ENCODE results near the gene REEP6.
A peak's percentile ranks its signal among the peaks of the same experiment; 100 is the strongest.
"Not testable (repeated sequence)": the region's sequence is repeated elsewhere in the genome, so short reads cannot be mapped to it uniquely, and the experiment has no call there.

REEP6 gene

DNA sequence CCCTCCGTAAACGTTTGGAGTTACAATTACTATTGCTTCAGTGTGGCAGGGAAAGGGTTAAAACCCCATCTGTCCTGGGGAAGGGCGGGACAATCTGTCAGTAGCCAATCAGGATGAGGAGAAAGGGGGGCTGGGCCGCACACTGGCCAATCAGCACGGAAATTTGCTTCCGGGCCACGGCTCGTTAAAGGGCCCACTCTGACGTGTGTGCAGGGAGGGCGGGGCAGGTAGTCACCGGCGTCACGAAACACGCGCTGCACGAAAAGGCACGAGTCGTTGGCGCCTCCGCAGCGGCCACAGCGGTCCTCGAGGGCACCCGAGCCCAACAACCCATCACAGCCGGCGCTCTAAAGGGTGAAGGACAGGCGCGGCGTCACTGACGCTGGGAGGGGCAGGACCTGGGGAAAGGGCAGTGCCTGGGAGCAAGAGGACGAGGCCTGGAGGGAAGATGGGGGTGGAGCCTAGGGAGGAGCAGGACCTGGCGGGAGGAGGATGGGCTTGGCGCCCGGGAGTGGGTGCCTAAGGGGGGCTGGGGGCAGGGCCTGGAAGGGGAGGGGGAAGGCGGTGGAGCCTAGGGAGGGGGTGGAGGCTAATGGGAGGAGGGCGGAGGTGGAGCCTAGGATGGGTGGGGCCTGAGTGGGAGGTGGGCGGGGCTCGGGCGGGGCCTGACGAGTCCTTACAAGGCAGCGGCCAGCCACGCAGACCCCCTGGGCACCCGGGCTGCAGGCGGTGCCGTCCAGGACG, 17.0 kb downstream of the REEP6 start:
- DNase-seq (ENCODE audit: low spot score): peak; percentile 97

DNA sequence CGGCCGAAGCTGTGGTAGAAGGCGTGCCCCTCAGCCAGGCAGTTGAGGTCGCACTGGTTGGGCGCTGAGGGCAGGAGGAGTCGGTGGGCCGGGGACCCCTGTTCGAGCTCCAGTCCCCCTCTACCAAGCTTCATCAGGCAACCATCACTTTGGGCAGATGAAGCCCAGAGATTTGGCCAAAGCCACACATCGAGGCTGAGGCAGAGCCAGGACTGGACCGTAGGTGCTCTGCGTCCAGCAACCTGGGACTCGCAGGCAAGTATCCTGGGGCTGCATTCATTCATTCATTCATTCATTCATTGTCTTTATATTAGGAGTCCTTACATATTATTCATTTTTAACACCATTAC, 17.5 kb downstream of the REEP6 start:
- DNase-seq (ENCODE audit: low spot score): no peak

DNA sequence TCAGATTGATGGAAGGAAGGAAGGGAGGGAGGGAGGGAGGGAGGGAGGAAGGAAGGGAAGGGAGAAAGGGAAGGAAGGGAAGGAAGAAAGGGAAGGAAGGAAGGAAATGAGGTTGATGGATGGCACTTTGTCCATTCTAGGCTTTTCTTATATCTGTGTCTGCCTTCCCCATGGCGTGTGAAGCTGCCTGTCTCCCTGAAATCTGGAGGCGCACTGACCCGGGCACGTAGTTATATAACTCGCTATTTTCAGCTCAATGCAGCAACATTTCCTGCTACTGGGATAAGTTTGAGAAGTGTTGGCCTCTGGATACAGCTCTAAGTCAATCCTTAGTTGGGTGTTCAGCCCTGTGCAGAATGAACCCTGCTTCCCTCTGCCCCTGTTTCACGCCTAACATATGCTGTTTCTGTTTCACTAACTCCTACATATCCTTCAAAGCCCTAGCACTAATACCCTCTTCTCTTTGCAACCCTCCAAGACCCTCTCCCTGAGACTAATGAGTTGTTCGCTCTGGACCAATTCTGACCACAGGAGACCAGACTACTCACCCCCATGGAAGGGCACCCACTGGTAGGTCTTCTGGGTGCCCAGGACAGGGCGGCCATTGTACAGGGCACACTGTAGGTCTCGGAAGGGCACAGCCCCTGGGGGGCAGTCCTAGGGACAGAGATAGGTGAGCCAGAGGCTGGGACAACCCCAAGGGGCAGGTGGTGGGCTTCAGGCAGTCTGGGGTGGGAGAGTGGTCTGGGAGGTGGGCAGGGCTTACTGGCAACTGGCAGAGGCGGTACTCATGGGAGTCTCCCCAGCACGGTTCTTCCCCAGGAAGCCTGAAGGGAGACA, 18.8 kb downstream of the REEP6 start:
- no peak for DNase-seq (ENCODE audit: low spot score)

DNA sequence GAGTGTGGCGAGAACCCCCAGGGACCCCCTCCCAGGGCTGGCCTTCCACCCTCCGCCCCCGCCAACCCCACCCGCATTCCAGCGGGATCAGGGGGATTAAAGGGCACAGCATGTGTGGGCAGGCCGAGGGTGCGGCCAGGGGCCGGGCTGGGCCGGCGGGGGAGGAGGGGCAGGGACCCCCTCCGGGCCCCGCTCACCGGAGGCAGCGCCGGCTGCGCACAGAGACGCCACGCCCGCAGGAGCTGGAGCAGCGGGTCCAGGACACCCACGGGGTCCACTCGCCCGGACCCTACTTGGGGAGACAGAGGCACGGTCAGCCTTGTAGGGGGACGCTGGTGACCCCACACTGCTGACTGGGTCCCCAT, 19.4 kb downstream of the REEP6 start:
- DNase-seq (ENCODE audit: low spot score): no peak

DNA sequence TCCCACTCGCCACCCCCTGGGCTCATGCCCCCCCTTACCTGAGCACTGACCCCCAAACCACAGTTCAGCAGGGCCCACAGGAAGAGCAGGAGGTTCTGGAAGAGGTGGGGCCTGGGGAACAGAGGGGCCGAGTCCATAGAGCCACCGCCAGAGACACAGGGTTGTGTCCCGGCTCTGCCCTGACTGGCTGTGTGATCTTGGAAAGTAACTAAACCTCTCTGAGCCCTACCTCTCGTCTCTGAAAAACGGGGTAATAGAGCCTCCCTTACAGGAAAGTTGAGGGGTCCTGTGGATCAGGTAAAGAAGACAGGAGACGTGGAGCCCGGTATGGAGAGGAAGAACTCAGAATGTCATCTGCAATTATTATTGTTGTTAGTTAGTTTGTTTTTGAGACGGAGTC, 19.8 kb downstream of the REEP6 start:
- no peak for DNase-seq (ENCODE audit: low spot score)

DNA sequence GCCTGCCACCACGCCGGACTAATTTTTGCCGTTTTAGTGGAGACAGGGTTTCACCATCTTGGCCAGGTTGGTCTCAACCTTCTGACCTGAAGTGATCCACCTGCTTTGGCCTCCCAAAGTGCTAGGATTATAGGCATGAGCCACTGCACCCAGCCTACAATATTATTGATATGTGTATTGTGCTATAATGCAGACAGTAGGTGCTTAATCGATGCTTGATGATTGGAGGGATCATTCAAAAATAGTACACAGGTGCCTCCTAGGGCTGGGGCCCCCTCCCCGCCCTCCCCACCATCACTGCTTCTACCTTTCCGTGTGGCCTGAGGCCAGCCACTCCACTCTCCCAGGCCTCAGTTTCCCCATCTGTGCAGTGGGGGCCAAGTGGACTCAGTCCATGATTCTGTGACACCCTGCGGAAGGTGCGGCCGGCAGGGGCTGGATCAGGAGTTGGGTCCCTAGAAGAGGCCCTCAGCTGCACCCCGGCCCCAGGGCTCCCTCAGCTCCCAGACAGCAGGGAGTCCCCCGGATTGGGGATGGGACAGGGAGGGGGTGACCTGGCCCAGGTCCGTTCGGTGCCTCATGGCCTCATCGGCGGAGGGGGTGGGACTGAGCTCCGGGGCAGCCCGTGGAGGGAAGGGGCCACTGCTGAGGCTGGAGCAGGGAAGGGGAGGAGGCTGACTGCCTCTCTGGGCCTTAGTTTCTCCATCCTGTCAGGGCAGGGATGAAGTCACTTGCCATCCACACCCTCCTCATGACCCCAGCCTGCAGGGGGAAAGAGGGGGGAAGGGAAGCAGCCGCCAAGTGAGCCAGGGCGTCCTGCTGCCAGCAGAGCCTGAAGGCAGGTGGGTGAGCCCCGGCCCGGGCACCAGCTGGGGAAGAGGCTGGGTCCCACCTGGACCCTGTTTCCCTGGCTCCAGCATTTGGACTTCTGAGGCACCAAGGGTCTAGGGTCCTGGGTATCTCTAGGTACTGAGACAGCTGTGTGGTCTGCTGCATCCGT, 20.6 kb downstream of the REEP6 start:
- DNase-seq (ENCODE audit: low spot score): no peak

DNA sequence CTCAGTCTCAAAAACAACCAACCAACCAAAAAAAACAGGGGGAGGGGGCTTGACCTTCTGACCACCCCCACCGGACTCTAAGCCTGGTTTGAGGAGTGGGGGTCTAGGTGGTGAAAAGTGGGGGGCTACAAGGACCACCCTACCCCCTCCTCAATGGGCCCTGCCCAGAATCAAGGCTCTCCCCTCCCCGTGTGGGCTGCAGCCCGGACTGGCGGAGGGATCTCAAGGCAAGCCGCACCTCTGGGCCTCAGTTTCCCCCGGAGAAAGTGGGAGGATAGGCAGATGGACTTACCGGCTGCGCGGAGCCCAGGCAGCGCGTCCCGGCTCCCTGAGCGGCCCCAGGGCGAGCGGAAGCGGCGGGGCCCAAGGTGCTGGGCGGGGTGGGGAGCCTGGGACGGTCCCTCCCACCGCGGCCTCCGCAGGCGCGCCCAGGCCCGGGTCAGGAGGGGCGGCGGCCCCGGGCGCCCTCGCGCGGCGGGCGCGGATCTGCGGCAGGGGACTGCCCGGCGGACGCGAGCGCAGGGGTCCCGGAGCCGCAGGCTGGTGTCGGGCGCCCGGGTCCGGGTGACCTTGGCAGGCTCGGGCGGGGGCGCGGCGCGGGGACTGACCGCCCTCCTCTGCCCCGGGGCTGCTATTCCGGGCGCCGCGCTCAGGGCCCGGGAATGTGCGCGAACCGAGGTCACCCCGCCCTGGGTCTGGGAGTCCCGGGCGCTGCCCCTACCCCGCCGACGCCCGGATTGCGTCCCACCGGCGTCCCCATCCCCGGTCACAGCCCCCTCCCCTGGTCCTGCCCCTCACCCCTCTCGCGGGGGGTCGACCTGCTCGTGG, 21.9 kb downstream of the REEP6 start, which contains the start of gene ADAMTSL5:
Gene ADAMTSL5, minus strand, starts transcription at position 349 of the 828 bp plus-strand sequence. CDS start 2,076 bp downstream, outside the sequence.
- DNase-seq (ENCODE audit: low spot score): no peak

DNA sequence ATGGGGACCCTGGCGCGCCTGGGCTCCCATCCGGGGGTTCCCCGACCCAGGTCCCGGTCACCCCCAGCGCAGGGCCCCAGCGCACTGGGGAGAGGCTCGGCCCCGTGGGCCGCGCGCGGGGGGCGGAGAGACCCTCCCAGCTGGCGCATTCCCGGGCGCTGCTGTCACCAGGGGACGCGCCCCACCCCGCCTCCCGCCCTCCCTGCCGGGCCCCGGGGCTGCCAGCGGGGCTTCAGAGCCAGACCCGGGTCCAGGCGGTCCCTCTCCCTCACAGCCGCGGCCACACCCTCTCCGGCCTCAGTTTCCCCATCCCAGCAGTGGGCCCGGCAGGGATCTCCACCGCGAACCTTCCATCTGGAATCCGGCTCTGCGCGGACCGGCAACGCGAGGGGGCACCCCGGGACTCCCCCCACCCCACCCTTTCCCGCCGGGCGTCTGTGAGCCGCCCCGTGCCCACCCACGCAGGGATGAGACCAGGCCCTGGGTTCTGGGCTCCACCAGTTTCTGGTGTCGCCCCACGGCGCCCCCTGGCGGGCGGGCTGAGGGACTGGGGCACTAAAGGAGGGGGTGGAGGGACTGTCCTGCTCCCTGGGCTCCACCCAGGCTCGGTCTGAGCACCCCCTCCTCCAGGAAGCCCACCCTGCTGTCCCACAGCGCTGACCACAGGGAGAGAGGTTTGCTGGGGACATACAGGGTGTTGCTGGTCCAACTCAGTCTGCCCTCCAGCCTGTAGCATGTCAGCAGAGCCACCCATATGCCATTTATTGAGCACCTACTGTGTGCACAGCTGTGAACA, 22.7 kb downstream of the REEP6 start:
- DNase-seq (ENCODE audit: low spot score): no peak

DNA sequence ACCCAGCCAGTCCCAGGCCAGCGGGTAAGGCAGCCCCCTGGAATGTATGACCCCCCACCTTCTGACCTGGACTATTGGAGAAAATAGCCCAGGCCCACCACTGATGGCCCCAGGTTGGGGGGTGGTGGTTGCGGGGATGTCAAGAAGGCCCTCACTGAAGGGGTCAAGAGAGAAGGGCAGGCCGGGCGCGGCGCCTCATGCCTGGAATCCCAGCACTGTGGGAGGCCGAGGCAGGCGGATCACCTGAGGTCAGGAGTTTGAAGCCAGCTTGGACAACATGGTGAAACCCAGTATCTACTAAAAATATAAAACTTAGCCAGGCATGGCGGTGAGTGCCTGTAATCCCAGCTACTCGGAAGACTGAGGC, 23.3 kb downstream of the REEP6 start:
- DNase-seq (ENCODE audit: low spot score): no peak

DNA sequence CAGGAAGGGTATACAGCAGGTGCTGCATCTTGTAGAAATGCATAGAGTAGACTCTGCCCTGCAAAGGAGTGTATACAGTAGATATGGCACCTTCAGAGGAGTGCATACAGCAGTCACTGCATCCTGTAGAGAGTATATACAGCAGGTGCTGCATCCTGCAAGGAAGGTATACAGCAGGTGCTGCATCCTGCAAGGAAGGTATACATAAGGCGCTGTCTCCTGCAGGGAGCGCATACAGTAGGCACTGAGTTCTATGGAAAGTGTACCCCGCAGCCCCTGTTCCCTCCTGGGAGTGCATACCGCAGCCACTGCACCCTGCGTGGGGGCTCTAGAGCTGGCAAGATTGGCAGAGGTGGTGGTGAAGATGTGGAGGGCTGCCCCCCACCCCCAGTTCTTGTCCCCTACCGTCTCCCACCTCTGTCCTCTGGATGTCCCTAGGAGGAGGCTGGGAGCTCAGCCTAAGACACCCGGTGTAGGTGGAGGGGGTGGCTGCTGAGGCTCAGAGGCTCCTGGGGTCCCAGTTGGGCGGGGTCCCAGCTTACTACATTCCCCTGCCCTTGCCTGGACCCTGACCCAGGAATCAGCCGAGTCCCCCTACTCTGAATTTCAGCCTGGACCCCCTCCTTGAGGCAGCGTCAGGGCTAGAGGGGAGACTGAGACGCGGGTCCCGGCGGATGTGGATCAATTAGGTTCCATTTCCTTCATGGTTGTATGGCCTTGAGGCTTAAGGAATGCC, 24.2 kb downstream of the REEP6 start:
- no peak for DNase-seq (ENCODE audit: low spot score)

DNA sequence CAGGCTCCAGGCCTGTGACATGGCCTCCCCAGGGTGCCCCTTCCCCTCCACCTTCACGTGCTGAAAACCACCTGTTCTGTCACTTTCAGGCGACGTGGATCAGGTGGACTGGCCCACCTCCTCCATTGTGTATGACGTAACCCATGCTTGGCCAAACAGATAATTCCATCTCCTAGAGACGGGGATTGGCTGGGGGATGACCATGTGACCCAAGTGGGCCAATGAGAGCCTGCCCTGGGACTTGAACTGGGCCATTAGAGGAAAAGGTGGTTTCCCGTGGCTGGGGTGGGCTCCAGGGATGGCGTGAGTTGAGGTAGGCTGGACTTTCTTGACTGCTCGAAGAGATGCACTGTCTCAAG, 25.4 kb downstream of the REEP6 start:
- no peak for DNase-seq (ENCODE audit: low spot score)

DNA sequence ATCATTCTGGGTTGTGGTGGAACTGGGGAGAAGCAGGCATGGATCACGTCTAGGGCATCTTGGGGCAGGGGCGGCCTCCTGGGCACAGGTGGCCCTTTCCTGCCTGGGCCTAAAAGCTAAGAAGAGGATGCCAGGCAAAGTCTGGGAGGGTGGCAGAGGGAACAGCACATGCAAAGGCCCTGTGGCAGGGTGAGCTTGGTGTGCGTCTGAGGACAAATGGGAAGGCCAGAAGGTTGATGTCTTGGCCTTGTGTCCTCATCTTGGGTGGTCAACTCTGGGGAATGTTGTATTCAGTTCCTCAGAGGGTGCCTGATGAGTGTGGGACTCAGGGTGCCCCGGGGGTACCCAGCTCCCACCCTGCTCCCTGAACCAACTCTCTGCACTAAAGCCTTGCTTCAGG, 27.5 kb downstream of the REEP6 start:
- no peak for DNase-seq (ENCODE audit: low spot score)

DNA sequence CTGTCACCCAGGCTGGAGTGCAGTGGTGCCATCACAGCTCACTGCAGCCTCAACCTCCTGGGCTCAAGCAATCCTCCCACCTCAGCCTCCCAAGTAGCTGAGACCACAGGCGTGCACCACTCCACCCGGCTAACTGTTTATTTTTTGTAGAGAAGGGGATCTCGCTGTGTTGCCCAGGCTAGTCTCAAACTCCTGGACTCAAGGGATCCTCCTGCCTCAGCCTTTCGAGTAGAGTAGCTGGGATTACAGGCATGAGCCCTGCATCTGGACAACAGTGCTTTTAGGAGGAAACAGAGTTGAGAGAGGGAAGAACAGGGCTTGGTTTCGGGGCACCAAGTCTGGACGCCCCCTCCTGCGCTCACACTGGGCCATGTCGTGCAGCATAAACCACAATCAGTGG, 28.8 kb downstream of the REEP6 start:
- DNase-seq (ENCODE audit: low spot score): not testable (repeated sequence)

DNA sequence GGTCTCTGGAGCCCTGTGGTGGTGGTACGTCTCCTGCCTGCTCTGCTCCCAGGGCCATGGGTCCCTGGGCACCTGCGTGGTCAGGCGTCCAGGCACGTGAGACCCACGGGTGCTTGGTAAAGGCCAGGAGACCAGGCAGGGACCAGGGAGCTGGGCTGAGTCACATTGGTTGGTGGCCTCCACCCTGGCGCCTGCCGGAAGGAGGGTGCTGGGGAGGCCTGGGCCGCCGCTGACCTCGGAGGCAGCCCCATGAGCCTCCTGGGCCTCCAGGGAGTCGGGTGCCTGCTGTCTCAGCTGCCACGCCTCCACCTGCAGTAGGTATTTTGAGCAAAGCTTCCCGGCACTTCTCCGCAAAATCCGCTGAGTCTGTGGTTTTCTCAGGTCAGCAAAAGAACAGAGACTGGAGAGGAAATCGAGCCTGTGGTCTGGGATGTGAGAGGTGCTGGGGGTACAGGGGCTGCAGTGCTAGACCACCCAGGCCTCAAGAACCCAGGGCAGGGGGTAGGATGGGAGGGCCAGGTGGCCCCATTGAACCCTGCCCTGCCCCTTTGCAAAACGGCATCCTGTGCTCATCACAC, 29.3 kb downstream of the REEP6 start:
- DNase-seq (ENCODE audit: low spot score): no peak

DNA sequence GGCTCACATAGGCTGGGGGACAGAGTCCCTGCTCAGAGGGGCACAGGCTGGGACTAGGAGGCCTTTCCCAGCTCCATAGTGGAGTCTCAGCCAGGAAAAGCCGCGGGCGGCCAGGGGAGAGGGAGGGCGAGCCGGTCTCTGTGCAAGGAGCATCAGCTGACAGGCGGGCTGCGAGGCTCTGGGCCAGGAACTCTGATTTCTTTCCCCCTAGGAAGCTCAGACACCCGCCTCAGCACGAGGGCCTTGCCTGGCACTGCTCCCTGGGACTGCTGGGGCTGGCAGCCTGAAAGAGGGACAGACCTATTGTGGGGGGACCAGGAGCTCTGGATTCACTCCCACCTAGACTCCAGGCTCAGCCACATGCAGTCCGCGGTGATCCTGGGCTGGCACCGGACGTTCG, 30.7 kb downstream of the REEP6 start:
- DNase-seq (ENCODE audit: low spot score): no peak

DNA sequence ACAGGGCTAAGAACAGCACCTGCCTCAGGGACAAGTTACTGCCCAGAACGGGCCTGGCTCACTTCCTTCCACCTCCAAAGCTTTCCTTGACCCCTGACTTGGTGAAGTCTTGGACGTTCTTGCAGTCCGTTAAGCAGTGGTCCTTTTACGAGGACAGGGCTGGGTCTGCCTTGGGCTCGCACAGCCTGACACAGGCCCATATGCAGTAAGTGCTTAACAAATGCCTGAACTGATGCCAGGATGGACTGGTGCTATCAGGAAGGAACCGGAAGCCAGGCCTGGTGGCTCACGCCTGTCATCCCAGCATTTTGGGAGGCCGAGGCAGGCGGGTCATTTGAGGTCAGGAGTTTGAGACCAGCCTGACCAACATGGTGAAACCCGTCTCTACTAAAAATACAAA, 31.1 kb downstream of the REEP6 start:
- DNase-seq (ENCODE audit: low spot score): no peak

DNA sequence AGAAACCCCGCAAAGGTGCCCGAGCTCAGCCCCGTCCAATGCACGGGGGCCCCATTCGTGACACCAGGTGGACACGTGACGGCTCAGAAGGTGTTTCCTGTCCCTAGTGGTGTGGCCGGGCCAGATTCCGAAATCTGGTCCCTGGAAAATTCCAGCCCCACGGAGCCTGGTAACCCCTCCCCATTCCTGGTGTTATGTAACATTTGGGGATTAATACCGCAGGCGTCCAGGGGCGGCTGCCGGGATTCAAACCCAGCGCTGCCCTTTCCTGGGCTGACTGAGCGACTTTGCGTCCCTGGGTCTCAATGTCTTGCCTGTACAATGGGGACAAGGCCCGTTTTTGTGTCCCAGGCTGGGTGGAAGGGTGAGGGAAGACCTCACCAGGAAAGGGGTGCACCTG, 31.9 kb downstream of the REEP6 start:
- DNase-seq (ENCODE audit: low spot score): no peak

DNA sequence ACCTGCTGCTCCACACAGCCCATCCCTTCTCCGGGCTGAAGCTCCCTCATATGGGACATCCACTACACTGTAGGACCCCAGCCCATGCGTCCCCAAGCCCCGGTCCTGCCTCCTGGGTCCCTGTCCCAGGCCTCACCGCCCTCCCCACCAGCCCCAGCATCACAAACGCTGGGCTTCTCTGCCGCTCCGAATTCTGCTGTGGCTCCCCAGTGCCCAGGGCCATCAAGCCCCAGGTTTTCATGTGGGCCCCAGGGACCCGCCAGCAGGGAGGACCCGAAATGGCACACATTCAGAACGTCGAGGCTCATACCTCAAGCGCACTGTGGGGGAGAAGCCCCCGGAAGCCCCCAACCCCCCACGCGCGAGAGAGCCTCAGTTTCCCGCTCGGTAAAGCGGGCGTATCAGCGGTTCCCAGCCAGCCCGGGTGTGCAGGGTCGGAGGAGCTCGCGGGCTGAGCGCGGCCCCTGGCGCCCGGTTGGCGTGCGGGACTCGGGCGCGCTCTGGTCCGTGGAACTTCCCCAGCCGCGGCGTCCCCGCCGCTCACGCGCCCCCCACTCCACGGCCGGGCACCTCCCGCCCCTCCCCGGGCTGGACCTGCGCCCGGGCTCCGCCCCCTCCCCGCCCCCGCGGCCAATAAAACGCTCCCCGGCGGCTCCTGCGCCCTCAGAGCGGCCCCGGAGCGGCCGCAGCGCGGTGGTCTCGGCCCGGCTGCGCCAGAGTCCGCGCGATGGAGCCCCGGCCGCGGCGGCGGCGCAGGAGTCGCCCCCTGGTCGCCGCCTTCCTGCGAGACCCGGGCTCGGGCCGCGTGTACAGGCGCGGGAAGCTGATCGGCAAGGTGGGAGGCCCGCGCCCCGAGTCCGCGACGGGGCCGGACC, 32.7 kb downstream of the REEP6 start, which contains the start of gene PLK5:
Gene PLK5, plus strand, starts transcription at position 666 of the 875 bp plus-strand sequence. CDS start 2,920 bp downstream, outside the sequence.
- peak; percentile 66 for DNase-seq (ENCODE audit: low spot score)
